CD4-positive, alpha-beta T cell (primary cell): ENCODE measurements around the gene SOCS3. TPM values are rescaled to one million over a fixed set of nuclear protein-coding genes. Genes with fewer than 3 reads are reported as not detected.
A peak's percentile ranks its signal among the peaks of the same experiment; 100 is the strongest.

ENCODE experiments used
- ATAC-seq: fragments of 200-7000 bp; cut with Tn5 transposase; one replicate; pipeline ENCODE4 v1.10.0; 2022; ENCODE audit warnings: mild to moderate bottlenecking; ENCODE audit not compliant: poor library complexity
- CTCF ChIA-PET: fragments of 350-600 bp; sonication (Branson Sonifier 250); formaldehyde crosslinking; loops from one replicate; lab custom pipeline; 2021; ENCODE audit warnings: antibody characterized with exemption, inconsistent platforms; lab: Charles Lee
- POLR2A ChIA-PET: fragments of 350-600 bp; sonication (Branson Sonifier 250); formaldehyde crosslinking; loops from one replicate; lab custom pipeline; 2021; ENCODE audit warnings: antibody characterized with exemption, inconsistent platforms; lab: Charles Lee
- DNase-seq, 14 experiments: peaks; one replicate each; pipeline ENCODE4 v3.0.0-alpha.2; 2013 to 2020; ENCODE audit warnings: mixed read lengths in 2 of 14
- H3K27ac ChIP-seq, 2 donors: one replicate each; pipeline versions ENCODE4 v1.5.1 to v1.7.0; 2013; ENCODE audit warnings: low read length in 2 of 2, low read depth in 1 of 2, mild to moderate bottlenecking in 1 of 2
- H3K27me3 ChIP-seq, 2 experiments: 1 replicate in 1 of 2; 2 replicates in 1 of 2; pipeline versions ENCODE4 v1.6.1 to v1.7.0; 2013; ENCODE audit warnings: low read length in 2 of 2, control low read depth in 1 of 2, mild to moderate bottlenecking in 1 of 2, moderate library complexity in 1 of 2; ENCODE audit not compliant: insufficient read depth in 2 of 2, control insufficient read depth in 1 of 2
- H3K36me3 ChIP-seq: one replicate; pipeline ENCODE4 v1.6.1; 2013; ENCODE audit warnings: low read length, control low read depth; ENCODE audit not compliant: insufficient read depth
- H3K4me1 ChIP-seq: one replicate; pipeline ENCODE4 v1.6.1; 2013; ENCODE audit warnings: low read length, control low read depth; ENCODE audit not compliant: insufficient read depth
- H3K4me3 ChIP-seq: one replicate; pipeline ENCODE4 v1.5.1; 2013; ENCODE audit warnings: mild to moderate bottlenecking, low read length, moderate library complexity
- H3K9me3 ChIP-seq, 2 experiments: 1 replicate in 1 of 2; 2 replicates in 1 of 2; pipeline versions ENCODE4 v1.6.1 to v1.7.0; 2013; ENCODE audit warnings: low read length in 2 of 2, mild to moderate bottlenecking in 2 of 2, control low read depth in 1 of 2, moderate library complexity in 1 of 2; ENCODE audit not compliant: control insufficient read depth in 1 of 2, insufficient read depth in 1 of 2
- H3K27ac Mint-ChIP-seq: one replicate; pipeline ENCODE4 v1.8.0; 2020; ENCODE audit warnings: mixed read lengths
- H3K27me3 Mint-ChIP-seq: one replicate; pipeline ENCODE4 v1.8.0; 2021; ENCODE audit warnings: mixed read lengths
- H3K36me3 Mint-ChIP-seq: one replicate; pipeline ENCODE4 v1.8.0; 2021; ENCODE audit warnings: low read depth, mixed read lengths
- H3K4me1 Mint-ChIP-seq: one replicate; pipeline ENCODE4 v1.8.0; 2021; ENCODE audit warnings: low read depth, mixed read lengths
- H3K4me3 Mint-ChIP-seq: one replicate; pipeline ENCODE4 v1.8.0; 2020; ENCODE audit warnings: mild to moderate bottlenecking, mixed read lengths
- H3K9me3 Mint-ChIP-seq: one replicate; pipeline ENCODE4 v1.8.0; 2020; ENCODE audit warnings: mixed read lengths
- CTCF ChIP-seq: fragments of 200-600 bp; IDR thresholded peaks from one replicate; pipeline ENCODE4 v1.8.0; 2022; ENCODE audit warnings: antibody characterized with exemption, mild to moderate bottlenecking
- intact Hi-C, 2 experiments: fragments of 100-400 bp; cut with DNase I in 1 of 2; cut with micrococcal nuclease in 1 of 2; formaldehyde crosslinking; loops; one replicate each; pipeline versions ENCODE4 v1.15.1 to v1.9.0; 2023 to 2025; cut with DNase I, micrococcal nuclease
- total RNA-seq, 174 experiments: library from RNA in 2 of 174; stranded (reverse) in 2 of 174; gene quantifications; one replicate each; pipeline ENCODE4 v1.2.3 and lab custom pipeline; 2021 to 2026

SOCS3 gene
- total RNA-seq, 2 experiments from 2014 or later = 414 to 427 TPM

DNA sequence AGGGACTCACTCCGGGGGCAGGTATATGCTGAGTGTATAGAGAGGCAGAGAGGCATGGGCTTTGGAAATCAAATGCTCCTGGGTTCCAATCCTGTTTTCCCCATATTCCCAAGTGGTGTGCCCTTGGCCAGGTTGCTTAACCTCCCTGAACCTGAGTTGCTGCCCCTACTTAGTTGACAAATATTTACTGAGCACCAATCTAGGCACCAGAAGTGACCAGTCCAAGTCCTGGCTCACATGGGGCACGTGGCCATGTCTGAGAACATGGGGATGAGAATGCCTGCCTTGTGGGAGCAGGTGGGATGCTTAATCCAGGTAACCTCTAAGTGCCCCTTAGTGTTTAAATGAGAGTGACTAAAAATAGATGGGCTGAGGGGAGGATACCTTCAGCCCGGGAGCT, 4.2 kb downstream of the SOCS3 start:
- Histone ChIP-seq H3K36me3 (peaks cover 22% of the 10 kb centered on the region), H3K4me1 (peaks cover 83% of the 10 kb centered on the region), H3K4me3 (peak overlapping the region; percentile 11), H3K27ac (peak overlapping the region; percentile 83 to 96), H3K27me3 (no peaks in the 10 kb centered on the region), H3K9me3 (no peaks in the 10 kb centered on the region)
- no peak for TF ChIP-seq CTCF
- POLR2A ChIA-PET = interaction anchor here (1.0 to 1.4 kb wide), 2 partner anchors 26 to 41 kb away, joined by 6 to 7 read pairs; no protein-coding TSS in a partner anchor
- intact Hi-C loops = loop anchor here (1.0 to 5.0 kb wide), 2 partner anchors 12 to 228 kb away; partner anchors contain the start of gene TMC6 (in 1 of the 2)
- Mint-ChIP-seq H3K4me3 (peak overlapping the region; percentile 86), H3K27me3 (no peaks in the 10 kb centered on the region), H3K4me1 (peaks cover 71% of the 10 kb centered on the region), H3K9me3 (no peaks in the 10 kb centered on the region), H3K27ac (peak overlapping the region; percentile 97), H3K36me3 (peaks cover 38% of the 10 kb centered on the region)
- DNase-seq = no peak
- no peak for ATAC-seq
- CTCF ChIA-PET = interaction anchor here (1.1 kb wide), 2 partner anchors 10 to 21 kb away, joined by 3 to 4 read pairs; no protein-coding TSS in a partner anchor

DNA sequence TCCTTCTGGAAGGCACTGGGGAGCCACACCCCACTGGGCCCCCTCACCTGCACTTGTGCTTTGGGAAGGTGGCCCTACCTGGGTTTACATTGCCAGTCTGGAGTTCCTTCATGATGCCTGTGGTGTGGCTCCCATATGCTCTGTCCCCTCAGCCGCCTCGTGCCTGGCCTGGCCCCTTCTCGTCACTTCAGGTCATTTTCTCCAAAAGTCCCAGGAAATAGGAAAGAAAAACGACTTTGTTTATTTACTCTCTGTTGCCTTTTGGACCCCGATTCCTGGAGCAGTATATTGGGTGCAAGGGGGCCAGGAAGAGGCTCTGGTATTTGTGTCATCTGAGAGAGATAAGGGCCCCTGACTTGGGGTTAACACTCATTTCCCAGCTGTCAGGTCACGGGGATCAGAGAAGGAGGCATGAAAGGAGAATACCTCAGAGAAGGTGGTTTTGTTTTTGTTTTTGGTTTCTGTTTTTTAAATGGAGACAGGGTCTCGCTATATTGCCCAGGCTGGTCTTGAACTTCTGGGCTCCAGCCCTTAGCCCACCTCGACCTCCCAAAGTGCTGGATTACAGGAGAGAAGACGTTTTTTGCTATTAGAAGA, 4.7 kb downstream of the SOCS3 start:
- no peaks in the 10 kb centered on the region for H3K9me3 Mint-ChIP-seq
- Histone ChIP-seq H3K4me3 (no peak overlapping the region), H3K9me3 (no peaks in the 10 kb centered on the region), H3K36me3 (peaks cover 22% of the 10 kb centered on the region), H3K27me3 (no peaks in the 10 kb centered on the region), H3K4me1 (peaks cover 84% of the 10 kb centered on the region), H3K27ac (peak overlapping the region; percentile 83 to 96)
- ATAC-seq = no peak
- H3K4me3 Mint-ChIP-seq = peak overlapping the region; percentile 86
- peaks cover 74% of the 10 kb centered on the region for H3K4me1 Mint-ChIP-seq
- no peak for TF ChIP-seq CTCF
- DNase-seq = peak in 5 of 14 experiments; percentile 25 to 77 (median 69)
- intact Hi-C loops = loop anchor here in 1 of 2 experiments (5.0 kb wide), 1 partner anchor 228 kb away; the partner anchor contains the start of gene TMC6
- ChIA-PET POLR2A (no interaction called here), CTCF (no interaction called here)
- H3K27me3 Mint-ChIP-seq = no peaks in the 10 kb centered on the region
- peak overlapping the region; percentile 97 for H3K27ac Mint-ChIP-seq
- peaks cover 38% of the 10 kb centered on the region for H3K36me3 Mint-ChIP-seq

- peak overlapping the region; percentile 97 for H3K4me3 Mint-ChIP-seq
- no peak for ATAC-seq
- peaks cover 37% of the 10 kb centered on the region for H3K36me3 Mint-ChIP-seq
- ChIA-PET POLR2A (interaction anchor here (0.6 to 0.8 kb wide), 2 partner anchors 91 to 213 kb away, joined by 4 to 5 read pairs; no protein-coding TSS in a partner anchor), CTCF (no interaction called here)
- peaks cover 84% of the 10 kb centered on the region for H3K4me1 Mint-ChIP-seq
- Histone ChIP-seq H3K4me3 (no peak overlapping the region), H3K36me3 (peaks cover 22% of the 10 kb centered on the region), H3K27me3 (no peaks in the 10 kb centered on the region), H3K27ac (peak overlapping the region in 1 of 2 donors; percentile 65), H3K4me1 (peaks cover 91% of the 10 kb centered on the region), H3K9me3 (no peaks in the 10 kb centered on the region)
- no peak for DNase-seq
- no peaks in the 10 kb centered on the region for H3K9me3 Mint-ChIP-seq
- intact Hi-C loops = no loop called here
- peak overlapping the region; percentile 97 for H3K27ac Mint-ChIP-seq
- H3K27me3 Mint-ChIP-seq = no peaks in the 10 kb centered on the region
- TF ChIP-seq CTCF = no peak
Measured at GRCh38 chr17:78353834-78354233, 6.0 kb downstream of the SOCS3 start.
